A549 (cell line): ENCODE data around the gene TMEM14A.

ENCODE experiments used
- CTCF ChIP-seq: fragments of >200 bp; sonication (Bioruptor Twin); formaldehyde crosslinking; IDR thresholded peaks from 3 replicates; pipeline ENCODE4 v1.5.1; 2016
- EHF ChIP-seq: fragments of 250-450 bp; sonication (Bioruptor Pico); IDR thresholded peaks from 2 replicates; pipeline ENCODE4 v1.5.0; 2020; ENCODE audit warnings: mild to moderate bottlenecking
- EP300 ChIP-seq, 2 experiments: fragments of >200 bp; sonication (Bioruptor Twin); formaldehyde crosslinking; IDR thresholded peaks; 2 replicates in 1 of 2; 3 replicates in 1 of 2; pipeline ENCODE4 v1.6.1; 2016 to 2017
- GATA3 ChIP-seq: IDR thresholded peaks from 2 replicates; pipeline ENCODE4 v1.6.1; 2012; ENCODE audit warnings: borderline replicate concordance
- KDM5A ChIP-seq: fragments of 200-600 bp; sonication (generic); IDR thresholded peaks from 2 replicates; pipeline ENCODE4 v1.6.1; 2016; ENCODE audit warnings: antibody characterized with exemption, mild to moderate bottlenecking
- MAX ChIP-seq: IDR thresholded peaks from 2 replicates; pipeline ENCODE4 v1.6.1; 2012
- NPAS2 ChIP-seq: fragments of 250-450 bp; sonication (Bioruptor Pico); IDR thresholded peaks from 2 replicates; pipeline ENCODE4 v1.8.0; 2022; ENCODE audit warnings: mild to moderate bottlenecking, moderate library complexity, borderline replicate concordance
- PHF8 ChIP-seq: fragments of 200-600 bp; sonication (generic); IDR thresholded peaks from 2 replicates; pipeline ENCODE4 v1.6.1; 2016; ENCODE audit warnings: low read depth, mild to moderate bottlenecking, antibody characterized with exemption, moderate library complexity, borderline replicate concordance
- POLR2A ChIP-seq: IDR thresholded peaks from 2 replicates; pipeline ENCODE4 v1.6.1; 2012; ENCODE audit warnings: mild to moderate bottlenecking, low read length
- RAD21 ChIP-seq, 2 experiments: fragments of >200 bp in 1 of 2; sonication (Bioruptor Twin) in 1 of 2; formaldehyde crosslinking in 1 of 2; IDR thresholded peaks in 1 of 2; conservative IDR thresholded peaks in 1 of 2; 2 replicates in 1 of 2; 3 replicates in 1 of 2; pipeline ENCODE4 v1.6.1; 2012 to 2018; ENCODE audit warnings: inconsistent platforms in 1 of 2
- REST ChIP-seq: fragments of 200-600 bp; sonication (generic); IDR thresholded peaks from 2 replicates; pipeline ENCODE4 v1.6.1; 2016; ENCODE audit warnings: antibody characterized with exemption, mild to moderate bottlenecking, moderate library complexity
- ZFP36 ChIP-seq: fragments of 450-650 bp; IDR thresholded peaks from 2 replicates; pipeline ENCODE4 v1.6.1; 2014; ENCODE audit warnings: borderline replicate concordance; ENCODE audit not compliant: partially characterized antibody

GRCh38 chr6:52726193-52726542 is 55.3 kb downstream of the TMEM14A start:
- TF ChIP-seq RAD21 (conservative IDR thresholded peaks at IDR 0.05 in 1 of 2, IDR thresholded peaks at IDR 0.05 in 1 of 2) (no peak), CTCF (no peak), MAX (no peak), PHF8 (no peak), POLR2A (no peak), EP300 (IDR thresholded peaks at IDR 0.05) (no peak), GATA3 (no peak), EHF (CRISPR knock-in tag) (no peak), NPAS2 (CRISPR knock-in tag) (no peak), KDM5A (no peak), REST (no peak), ZFP36 (no peak)
